GM21619 (cell line): ENCODE results near the gene CRYBB1.

ENCODE experiments used
- ATAC-seq: cut with Tn5 transposase; IDR thresholded peaks from one replicate; pipeline ENCODE4 v1.9.1; 2021; ENCODE audit not compliant: unreplicated experiment

Gene CRYBB1

DNA sequence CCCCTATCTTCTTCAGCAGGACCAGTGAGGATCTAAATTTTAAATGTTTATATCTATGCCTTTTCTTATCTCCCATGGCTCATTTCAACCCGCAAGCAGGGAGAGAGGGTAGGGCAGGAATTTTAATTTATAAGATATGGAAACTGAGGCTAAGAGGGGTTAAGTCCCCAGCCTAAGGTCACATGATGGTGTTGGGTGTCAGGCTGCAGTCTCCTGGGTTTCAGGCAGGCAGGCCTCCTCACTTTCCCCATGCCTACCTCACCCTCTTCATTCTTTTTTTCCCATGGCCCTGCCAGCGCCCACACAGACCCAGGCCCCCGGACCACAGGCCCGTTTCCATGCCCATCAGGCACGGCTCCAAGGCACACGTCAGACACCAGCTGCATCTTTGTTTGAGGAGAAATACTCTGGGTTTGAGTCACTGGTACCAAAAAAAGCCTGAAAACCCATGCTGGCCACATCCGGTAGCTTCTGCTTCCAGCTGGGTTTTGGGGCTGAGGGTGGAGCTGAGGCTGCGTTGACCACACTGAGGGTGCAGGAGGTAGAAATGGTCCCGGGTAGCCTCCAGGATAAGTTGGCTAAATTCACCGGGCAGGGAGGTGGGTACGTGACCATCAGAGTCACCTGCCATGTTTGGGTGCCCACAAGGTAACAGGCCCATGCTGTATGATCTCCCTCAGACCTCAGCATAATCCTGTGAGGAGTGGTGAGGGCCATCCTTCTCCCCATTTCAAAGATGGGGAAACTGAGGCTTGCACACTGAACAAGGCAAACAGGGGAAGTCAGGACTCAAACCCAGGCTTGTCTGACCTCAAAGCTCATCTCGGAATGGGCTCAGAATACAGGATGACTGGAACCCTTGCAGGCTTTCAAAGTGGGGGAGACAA, 7.5 kb downstream of the CRYBB1 start:
- ATAC-seq = peak; percentile 84

DNA sequence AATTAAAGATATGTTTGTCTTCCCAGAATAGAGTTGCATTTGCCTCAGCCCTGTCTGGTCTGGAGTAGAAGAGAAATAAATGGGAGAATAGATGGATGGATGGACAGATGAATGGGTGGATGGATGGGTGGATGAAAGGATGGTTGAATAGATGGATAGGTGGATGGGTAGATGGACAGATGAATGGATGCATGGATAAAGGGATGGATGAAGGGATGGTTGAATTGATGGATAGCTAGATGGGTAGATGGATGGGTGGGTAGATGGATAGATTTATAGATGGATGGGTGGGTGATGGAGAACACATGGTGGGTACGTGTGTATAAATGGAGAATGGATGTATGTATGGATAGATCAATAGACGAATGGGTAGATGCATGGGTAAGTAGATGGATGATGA, 8.5 kb downstream of the CRYBB1 start:
- ATAC-seq = no peak

DNA sequence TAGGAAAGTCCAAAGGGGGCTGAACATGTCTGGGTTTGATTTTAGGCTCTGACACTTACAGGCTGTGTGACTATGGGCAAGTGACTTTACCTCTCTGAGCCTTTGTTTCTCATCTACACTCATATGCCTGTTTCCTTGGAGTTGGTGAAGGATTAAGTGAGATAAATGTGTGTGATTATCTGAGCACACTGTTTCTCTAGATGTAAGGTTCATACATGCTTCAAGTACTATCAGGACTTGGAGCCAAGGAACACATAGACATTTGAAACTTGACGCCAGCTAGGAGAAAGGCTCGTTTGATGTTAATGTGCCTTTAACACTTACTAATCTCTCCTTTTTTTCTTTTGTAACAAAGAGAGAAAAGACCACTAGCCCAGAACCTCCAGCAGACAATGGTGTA, 9.7 kb downstream of the CRYBB1 start:
- no peak for ATAC-seq

DNA sequence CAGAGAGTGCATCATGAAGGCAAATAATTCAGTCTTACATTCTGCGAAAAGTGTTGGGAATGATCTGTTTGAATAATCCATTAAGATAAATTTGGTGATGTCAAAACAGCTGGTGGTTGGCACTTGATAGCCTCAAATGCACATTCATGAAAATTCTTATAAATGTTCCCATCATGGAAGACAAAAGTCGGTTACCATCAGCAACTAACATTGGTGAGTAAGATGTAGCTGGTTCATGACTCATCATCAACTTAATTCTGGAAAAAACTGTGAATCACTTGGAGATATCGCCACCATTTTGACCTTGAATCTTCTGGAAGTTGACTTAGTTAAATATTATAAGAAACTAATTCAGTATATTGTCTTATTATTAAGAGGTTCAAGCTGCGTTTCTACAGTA, 11.2 kb downstream of the CRYBB1 start:
- no peak for ATAC-seq

DNA sequence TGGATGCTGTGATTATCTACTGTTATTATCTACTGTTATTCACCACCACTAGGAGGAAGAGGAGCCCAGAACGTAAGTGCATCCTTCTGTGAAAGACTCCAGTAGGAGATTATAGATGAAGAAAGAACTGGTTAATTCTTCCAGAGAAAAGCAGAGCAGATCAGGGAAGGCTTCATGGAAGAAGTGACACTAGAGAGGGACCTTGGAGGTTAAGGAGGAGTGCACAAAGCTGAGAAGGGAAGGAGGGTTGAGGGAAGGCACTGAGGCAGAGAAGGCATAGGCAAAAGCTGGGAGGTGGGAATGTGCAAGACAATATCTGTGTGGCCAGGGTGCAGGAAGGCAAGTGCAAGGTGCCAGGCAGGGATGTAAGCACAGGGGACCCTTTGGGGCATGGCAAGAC, 13.5 kb downstream of the CRYBB1 start:
- ATAC-seq = no peak

DNA sequence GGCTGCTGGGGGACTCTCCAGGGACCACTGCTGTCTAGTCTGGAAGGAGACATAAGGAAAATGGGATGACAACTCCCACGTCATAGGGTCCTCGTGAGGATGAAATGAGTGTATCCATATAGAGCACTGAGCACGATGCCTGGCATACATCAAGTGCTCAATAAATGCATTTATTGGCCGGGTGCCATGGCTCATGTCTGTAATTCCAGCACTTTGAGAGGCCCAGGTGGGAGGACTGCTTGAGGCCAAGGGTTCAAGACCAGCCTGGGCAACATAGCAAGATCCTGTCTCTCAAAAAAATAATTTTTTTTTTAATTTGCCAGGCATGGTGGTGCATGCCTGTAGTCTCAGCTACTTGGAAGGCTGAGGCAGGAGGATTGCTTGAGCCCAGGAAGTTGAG, 15.7 kb downstream of the CRYBB1 start:
- ATAC-seq = no peak

DNA sequence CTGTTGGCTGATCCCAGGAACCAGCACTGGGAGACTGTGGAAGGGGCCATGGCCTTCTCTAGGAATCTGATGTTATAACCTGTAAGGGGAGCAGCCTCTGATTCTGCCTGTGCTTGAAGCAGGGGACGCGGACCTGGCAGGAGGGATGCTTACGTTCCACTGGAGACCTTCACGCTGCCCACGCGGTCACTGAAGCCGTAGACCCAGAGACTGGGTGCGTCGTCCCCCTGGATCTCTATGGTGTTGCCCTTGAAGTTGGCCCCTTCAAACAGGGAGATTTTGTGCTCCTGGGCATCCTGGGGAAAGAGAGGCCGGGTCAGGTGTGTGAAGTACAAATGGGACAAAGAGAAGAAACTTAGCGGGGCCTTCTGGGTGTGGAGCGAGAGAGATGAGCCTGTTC, 16.1 kb downstream of the CRYBB1 start:
- ATAC-seq = no peak

DNA sequence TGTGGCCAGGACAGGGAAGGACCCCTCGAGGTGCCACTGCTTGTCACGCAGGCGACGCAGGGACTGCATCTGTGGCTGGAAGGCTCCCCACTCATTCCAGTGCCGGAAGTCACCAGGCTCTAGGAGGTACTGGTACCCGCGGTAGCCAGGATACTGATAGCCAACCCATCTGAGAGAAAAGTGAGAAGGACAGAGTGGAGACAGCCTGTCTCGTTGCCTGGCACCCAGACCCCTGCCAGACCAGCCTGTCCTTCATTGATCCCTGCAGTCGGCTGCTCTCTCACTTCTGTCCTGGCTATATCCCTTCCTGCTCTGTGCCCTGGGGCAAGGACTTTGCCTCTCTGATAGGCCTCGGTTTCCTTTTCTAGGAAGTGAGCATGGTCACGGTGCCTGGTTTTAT, 18.3 kb downstream of the CRYBB1 start:
- no peak for ATAC-seq

DNA sequence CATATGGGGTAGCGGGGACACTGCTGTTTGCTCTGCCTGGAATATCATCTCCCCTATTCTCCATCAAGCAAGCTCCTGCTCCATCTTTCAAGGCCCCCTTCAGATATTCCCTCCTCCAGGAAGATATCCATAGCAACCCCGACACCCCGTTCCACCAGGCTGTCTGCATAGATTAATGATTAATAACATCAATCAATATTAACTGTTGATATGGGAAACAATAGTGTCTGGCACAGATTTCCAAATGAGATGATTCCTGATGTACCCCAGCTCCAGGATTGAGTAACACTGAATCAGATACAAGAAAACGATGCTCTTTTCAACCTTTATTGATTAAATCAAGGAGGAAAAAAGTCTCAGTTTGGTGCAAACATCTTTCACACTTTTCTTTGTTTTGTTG, 20.3 kb downstream of the CRYBB1 start:
- ATAC-seq = no peak

DNA sequence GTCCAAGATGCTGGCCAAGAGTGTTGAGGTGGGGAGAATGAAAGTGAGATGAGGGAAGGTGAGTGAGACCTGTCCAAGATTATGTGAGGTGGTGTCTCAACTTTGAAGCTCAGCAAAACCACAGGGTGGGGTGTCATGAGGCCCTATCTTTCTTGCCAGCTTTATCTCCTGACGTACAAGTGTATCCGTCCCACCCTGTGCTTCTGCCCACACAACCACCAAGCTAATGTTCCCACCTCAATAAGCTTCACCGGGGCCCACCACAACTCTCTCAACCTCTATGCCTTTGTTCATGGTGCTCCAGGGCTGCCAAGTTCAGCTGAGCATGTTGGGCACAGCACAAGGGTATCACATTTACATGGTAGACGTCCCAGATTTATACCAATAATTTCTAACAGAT, 20.8 kb downstream of the CRYBB1 start:
- ATAC-seq = no peak

DNA sequence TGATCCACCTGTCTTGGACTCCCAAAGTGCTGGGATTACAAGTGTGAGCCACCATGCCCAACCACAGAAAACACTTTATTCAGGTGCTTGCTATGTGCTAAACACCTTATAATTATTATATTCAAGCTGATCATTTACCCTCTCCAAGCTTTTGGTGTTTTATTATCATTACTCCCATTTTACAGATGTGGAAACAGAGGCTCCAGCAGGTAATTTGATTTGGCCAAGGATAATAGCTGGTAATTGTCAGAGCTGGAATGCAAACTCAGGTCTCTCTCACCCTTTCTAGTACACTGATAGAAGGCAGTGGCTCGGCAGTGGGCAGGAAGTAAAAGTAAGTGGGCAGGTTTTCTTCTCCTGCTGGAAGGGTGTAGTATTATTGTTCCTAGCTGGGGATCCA, 24.1 kb downstream of the CRYBB1 start:
- ATAC-seq = no peak

DNA sequence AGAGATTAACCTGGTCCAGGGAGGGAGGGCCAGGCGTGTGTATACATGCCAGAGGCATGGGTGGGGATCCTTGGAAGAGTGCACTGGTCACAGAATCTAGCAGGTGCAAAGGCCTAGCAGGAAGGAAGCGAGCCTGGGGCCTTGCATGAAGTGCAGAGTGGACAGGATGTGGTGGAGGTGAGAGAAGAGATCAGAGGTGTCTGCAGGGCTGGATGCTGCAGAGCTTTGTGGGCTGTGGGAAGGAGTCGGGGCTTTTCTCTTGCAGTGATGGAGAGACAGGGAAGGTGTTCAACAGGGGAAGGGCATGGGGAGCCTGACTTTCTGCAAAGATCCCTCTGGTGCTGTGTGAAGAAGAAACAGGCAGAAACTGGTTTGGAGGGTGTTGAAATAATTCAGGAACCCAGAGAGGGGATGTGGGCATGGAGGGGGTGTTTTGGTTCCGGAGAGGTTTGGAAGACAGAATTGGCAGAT, 25.4 kb downstream of the CRYBB1 start:
- peak; percentile 67 for ATAC-seq

DNA sequence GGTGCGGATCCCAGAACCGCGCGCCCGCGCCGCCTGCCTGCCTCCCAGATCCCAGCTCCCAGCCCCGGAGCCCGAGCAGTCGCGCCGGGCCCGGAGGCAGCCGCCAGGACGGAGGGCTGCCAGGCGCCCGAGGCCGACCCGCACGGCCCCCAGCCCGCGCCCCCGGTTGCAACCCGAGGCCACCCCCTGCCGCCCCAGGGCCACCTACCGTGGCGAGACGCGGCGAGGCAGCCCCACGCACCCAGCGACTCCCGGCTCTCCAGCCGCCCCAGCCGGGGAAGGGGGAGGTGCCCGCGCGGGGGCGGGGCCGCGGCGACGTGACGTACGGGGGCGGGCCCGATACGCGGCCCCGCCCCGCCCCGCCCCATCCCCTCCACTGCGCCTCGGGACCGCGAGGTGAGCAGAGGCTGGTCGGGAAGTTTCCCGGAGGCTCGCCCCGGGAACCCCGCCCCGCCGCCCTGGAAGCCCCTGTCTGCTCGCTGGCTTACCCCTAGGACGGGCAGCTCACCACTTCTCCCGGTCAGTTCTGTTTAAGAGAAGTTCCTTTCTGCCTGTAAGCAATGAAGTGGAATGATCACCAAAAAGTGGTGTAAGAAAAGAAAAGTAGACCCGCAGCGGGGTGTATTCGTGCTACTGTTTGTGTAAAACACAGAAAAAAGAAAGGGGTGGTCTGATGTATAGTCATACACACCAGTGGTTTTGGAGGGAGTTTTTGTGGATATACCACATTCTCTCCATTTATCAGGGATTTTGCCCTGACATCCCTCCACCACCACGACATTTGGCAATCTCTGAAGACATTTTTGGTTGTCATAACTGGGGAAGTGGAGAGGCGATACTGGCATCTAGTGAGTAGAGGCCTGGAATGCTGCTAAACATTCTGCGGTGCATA, 27.7 kb downstream of the CRYBB1 start, which contains the start of gene TPST2:
TSS of gene TPST2 (minus strand) at position 288 of the 892 bp plus-strand sequence. CDS start 48,502 bp downstream, outside the sequence.
- ATAC-seq = peak; percentile 52

DNA sequence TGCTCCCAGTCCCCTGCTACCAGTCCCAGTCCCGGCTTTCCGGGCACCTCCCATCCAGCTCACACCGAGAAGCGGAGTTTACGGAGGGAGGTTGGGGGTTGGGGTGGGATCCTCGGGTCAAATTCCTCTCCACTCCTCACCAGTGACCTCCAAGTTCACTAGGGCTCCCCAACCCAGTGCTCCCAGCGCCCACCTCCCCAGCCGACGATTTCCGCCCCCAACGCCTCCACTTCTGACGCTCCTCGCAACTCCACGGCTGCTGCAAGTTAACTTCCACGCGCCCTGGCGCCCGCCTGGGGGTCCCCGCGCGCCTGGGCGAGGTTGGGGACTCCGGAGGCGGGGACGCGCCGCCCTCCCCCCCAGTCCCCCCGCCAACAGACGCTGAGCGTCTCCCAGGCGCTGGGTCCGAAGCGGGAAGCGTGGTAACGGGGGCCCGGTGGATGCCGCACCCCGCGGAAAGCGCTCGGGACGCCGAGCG, 28.4 kb downstream of the CRYBB1 start:
- ATAC-seq = peak; percentile 7

DNA sequence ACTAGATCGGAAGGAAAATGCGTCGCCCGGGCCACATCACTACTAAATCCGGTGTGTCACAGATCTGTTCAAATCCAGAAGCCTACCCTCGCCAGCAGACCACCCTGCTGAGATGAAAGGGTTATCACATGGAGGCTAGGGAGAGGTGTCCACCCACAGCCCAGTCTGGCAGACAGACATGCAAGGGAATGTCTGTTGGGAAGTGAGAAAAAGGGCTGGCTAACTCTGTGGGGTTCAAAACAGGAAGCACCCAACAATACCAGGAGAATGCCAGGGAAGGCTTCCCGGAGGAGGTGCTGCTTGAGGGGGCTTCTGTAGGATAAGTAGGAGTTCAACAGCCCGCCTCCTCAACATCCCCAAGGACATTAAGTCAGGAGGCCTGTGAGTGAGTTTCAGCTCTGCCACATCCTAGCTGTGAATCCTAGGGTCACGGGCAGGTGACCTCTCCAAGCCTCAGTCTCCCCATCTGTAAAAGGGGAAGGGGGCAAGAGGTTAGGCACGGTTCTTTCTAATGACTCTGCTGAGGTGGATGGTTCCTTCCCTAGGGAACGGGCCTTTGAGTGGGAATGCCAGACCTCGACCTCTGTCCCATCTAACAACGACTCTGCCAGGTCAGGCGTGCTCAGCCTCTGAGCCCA, 29.0 kb downstream of the CRYBB1 start:
- peak; percentile 2 for ATAC-seq

DNA sequence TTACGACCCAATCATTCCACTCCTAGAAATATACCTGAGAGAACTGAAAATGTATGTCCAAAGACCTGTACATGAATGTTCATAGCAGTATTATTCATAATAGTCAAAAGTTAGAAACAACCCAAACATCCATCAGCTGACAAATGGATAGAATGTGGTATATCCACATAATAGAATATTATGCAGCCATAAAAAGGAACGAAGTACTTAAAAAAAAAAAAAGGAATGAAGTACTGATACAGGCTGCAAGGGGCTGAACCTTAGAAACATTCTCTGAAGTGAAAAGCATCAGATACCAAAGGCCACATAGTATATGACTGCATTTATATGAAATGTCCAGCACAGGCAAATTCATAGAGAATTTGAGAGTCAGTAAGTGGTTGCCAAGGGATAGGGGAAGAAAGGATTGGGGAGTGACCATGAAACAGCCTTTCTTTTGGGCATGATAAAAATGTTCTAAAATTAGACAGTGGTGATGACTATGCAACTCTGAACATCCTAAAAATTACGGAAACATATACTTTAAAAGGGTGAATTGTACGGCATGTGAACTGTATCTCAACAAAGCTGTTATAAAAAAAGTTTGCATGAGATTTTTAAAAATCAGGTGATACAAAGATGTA, 29.7 kb downstream of the CRYBB1 start:
- ATAC-seq = no peak

DNA sequence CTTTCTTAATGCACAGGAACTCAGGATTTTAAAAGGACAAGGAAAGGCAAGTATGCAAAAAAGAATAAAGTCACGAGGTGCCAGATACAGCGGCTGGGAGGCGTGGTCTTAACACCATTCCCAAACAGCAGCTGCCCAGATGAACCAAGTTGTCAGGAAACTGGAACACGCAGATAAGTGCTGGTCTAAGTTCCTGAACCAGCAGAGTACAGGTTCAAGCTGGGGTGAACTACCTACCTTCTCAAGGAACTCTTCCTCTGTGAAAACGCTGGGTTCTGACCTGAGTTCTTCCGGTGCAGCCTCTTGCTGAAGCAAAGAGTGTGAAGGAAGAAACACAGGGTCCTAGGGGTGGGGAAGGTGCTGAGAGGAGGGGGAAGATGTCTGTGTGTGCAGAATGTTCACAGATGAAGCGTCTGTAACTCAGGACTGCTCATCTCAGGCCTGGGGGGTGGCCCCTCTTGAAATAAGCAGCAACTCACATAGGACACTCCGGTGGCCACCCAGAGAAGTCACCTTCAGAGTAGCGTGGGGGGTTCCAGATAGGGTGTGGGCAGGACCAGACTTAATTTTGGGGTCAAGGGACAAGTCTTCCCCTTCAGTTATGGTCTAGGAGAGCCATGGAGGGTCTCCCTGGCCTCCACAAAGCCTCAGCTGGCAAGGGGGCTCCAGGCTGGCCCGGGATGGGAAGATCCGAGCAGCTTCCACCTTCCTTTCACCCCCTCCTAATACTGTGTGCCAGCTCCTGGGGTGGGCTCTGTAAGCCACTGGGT, 31.1 kb downstream of the CRYBB1 start:
- no peak for ATAC-seq

DNA sequence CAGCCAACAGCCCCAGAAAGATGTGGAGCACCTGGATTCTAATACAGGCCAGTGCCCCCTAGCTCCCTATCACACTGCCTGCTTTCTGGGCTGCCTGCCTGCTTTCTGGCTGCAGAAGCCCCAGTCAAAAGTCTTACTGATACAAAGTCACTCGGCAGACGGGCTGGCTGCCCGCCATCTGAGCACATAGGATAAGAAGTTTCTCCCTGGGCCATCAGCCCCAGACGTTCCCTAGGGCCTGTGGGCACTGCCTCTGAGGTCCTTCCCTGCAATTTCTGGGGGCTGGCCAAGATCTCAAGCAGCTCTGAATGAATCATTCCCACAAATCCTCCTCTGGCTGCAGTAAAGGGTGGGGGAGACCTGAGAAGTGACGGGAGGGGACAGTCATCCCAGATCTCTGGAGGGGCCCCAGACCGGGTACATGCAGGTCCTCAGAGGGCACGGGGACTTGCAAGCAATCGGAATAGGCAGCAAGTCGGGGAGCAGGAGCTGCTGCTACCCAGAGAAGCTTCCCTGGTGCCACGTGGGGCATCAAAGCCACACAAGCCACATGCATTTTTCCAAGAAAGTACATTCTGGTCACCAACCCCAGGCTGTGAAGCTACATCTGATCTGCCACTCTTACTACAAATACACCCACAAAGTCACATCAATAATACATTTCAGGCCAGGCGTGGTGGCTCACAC, 32.6 kb downstream of the CRYBB1 start:
- ATAC-seq = no peak

DNA sequence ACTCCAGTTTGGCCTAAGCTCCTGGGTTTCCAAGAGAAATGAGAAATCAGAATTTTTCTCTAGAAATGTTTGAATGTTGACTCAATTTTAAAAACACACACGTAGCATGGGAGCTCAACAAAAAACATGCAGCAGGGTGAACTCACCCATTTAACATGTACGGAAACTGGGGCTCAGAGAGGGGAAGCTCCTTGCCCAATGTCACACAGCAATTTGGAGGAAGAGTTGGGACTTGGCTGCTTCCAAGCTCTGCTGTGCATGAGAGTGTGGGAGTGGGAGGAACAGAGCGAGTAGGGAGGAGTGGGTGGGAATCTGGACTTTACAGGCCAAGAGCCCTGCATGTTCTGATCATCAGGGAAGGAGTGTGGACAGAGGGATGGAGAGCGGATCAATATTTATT, 33.8 kb downstream of the CRYBB1 start:
- ATAC-seq = no peak
